Measurements from ENCODE around the gene MAGI2. TPM values are rescaled to one million over a fixed set of nuclear protein-coding genes. Genes with fewer than 3 reads are reported as not detected.

Gene MAGI2
- total and polyA plus RNA-seq, 2 of the 13 experiments (the other 11 are each of a cell fraction or from before 2014, with no cell fraction given), result 1.5 to 3.8 TPM

DNA sequence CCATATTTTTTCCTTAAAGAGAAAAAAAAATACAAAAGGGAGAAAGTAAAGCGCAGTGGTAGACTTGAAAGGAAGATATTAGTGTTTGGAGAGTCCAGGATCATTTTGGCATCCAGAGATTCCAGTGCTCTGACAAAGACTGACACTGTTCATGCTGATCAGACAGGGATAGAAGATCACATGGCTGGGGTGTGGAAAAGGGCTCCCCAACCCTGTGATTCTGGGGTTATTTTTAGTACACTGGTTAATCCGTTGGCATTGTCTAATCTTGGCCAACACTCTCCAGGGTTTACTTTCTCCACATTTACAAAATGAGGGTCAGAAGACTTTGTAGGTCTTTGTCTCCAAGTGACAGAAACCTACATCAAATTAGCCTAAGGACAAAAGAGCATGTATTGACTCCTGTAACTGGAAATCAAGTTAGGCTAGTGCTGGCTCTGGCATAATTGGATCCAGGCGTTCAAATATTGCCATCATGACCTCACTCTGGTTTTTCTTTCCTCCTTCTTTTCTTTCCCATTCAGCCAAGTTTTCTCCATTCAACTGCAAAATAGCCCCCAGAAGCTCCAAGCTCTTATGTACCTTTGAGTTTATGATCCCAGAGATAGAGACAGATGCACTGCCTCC lies 1473.3 kb downstream of the MAGI2 start:
- Histone ChIP-seq H3K27me3 (ENCODE audit: control insufficient read depth in 1 of 2, insufficient read depth in 2 of 2, low read length in 2 of 2) (peaks cover 0 to 3% of the 10 kb centered on the region in 2 experiments; a peak in 2 of 5 replicates), H4K20me1 (ENCODE audit: insufficient read depth, low read length) (no peaks in the 10 kb centered on the region), H2AFZ (ENCODE audit: low read length) (no peak overlapping the region), H3K9me3 (ENCODE audit: low read length) (no peaks in the 10 kb centered on the region), H3K9ac (ENCODE audit: insufficient read depth, low read depth, low read length) (no peak overlapping the region), H3K79me2 (ENCODE audit: insufficient read depth, low read length) (no peaks in the 10 kb centered on the region), H3K4me3 (replicated peaks in 1 of 3; ENCODE audit: insufficient read depth in 1 of 3, low read depth in 2 of 3, low read length in 3 of 3) (no peak overlapping the region), H3K36me3 (replicated peaks in 1 of 2; ENCODE audit: control insufficient read depth in 1 of 2, insufficient read depth in 2 of 2, low read length in 2 of 2) (no peaks in the 10 kb centered on the region), H3K4me1 (ENCODE audit: insufficient read depth, low read length) (no peaks in the 10 kb centered on the region), H3K4me2 (ENCODE audit: low read depth, low read length) (no peak overlapping the region), H3K27ac (ENCODE audit: extremely low read length, insufficient read depth, low read length) (no peak overlapping the region)
- 35% methylated on average over 2 of the region's 3 CpGs for WGBS (ENCODE audit: low lambda C conversion rate)
- ChIA-PET POLR2A (no interaction called here), CTCF (ENCODE audit: low intra/inter-chr PET ratio, low total read pairs) (no interaction called here)
- no peak for FAIRE-seq
- in situ Hi-C loops (cut with HindIII; ENCODE audit: extremely low pct_ligation_motif_present, low pct_unique_long_range_greater_than_20kb) (no loop called here), intact Hi-C loops (cut with micrococcal nuclease; ENCODE audit: unreplicated experiment) (no loop called here)
- no peak for DNase-seq (ENCODE audit: low spot score)
- no peak for ATAC-seq
- BruUV-seq (replicated peaks), result no TSS peak
- TF ChIP-seq GATAD1 (CRISPR knock-in tag; IDR thresholded peaks at IDR 0.05), result no peak
- TF ChIP-seq KMT2A (CRISPR knock-in tag; IDR thresholded peaks at IDR 0.05), result no peak
- no peak for TF ChIP-seq DR1 (CRISPR knock-in tag; IDR thresholded peaks at IDR 0.05)
- TF ChIP-seq ETV5 (CRISPR knock-in tag; IDR thresholded peaks at IDR 0.05; ENCODE audit: borderline replicate concordance), result no peak
- TF ChIP-seq, protein P1, sequence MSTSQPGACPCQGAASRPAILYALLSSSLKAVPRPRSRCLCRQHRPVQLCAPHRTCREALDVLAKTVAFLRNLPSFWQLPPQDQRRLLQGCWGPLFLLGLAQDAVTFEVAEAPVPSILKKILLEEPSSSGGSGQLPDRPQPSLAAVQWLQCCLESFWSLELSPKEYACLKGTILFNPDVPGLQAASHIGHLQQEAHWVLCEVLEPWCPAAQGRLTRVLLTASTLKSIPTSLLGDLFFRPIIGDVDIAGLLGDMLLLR (CRISPR knock-in tag; IDR thresholded peaks at IDR 0.05), result no peak
- TF ChIP-seq NBN (conservative IDR thresholded peaks at IDR 0.05), result no peak
- TF ChIP-seq MIER2 (CRISPR knock-in tag; IDR thresholded peaks at IDR 0.05), result no peak
- no peak for TF ChIP-seq KLF6 (CRISPR knock-in tag; IDR thresholded peaks at IDR 0.05)
- TF ChIP-seq AKAP8 (CRISPR knock-in tag; IDR thresholded peaks at IDR 0.05), result no peak
- no peak for TF ChIP-seq SP1 (IDR thresholded peaks at IDR 0.05)
- TF ChIP-seq SP1 (CRISPR knock-in tag; IDR thresholded peaks at IDR 0.05), result no peak
- TF ChIP-seq, protein P2, sequence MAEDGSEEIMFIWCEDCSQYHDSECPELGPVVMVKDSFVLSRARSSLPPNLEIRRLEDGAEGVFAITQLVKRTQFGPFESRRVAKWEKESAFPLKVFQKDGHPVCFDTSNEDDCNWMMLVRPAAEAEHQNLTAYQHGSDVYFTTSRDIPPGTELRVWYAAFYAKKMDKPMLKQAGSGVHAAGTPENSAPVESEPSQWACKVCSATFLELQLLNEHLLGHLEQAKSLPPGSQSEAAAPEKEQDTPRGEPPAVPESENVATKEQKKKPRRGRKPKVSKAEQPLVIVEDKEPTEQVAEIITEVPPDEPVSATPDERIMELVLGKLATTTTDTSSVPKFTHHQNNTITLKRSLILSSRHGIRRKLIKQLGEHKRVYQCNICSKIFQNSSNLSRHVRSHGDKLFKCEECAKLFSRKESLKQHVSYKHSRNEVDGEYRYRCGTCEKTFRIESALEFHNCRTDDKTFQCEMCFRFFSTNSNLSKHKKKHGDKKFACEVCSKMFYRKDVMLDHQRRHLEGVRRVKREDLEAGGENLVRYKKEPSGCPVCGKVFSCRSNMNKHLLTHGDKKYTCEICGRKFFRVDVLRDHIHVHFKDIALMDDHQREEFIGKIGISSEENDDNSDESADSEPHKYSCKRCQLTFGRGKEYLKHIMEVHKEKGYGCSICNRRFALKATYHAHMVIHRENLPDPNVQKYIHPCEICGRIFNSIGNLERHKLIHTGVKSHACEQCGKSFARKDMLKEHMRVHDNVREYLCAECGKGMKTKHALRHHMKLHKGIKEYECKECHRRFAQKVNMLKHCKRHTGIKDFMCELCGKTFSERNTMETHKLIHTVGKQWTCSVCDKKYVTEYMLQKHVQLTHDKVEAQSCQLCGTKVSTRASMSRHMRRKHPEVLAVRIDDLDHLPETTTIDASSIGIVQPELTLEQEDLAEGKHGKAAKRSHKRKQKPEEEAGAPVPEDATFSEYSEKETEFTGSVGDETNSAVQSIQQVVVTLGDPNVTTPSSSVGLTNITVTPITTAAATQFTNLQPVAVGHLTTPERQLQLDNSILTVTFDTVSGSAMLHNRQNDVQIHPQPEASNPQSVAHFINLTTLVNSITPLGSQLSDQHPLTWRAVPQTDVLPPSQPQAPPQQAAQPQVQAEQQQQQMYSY (CRISPR knock-in tag; IDR thresholded peaks at IDR 0.05), result no peak
- TF ChIP-seq ZNF264 (CRISPR knock-in tag; IDR thresholded peaks at IDR 0.05), result no peak
- TF ChIP-seq PRMT3 (CRISPR knock-in tag; IDR thresholded peaks at IDR 0.05; ENCODE audit: borderline replicate concordance, low read depth), result no peak
- TF ChIP-seq, protein P3, sequence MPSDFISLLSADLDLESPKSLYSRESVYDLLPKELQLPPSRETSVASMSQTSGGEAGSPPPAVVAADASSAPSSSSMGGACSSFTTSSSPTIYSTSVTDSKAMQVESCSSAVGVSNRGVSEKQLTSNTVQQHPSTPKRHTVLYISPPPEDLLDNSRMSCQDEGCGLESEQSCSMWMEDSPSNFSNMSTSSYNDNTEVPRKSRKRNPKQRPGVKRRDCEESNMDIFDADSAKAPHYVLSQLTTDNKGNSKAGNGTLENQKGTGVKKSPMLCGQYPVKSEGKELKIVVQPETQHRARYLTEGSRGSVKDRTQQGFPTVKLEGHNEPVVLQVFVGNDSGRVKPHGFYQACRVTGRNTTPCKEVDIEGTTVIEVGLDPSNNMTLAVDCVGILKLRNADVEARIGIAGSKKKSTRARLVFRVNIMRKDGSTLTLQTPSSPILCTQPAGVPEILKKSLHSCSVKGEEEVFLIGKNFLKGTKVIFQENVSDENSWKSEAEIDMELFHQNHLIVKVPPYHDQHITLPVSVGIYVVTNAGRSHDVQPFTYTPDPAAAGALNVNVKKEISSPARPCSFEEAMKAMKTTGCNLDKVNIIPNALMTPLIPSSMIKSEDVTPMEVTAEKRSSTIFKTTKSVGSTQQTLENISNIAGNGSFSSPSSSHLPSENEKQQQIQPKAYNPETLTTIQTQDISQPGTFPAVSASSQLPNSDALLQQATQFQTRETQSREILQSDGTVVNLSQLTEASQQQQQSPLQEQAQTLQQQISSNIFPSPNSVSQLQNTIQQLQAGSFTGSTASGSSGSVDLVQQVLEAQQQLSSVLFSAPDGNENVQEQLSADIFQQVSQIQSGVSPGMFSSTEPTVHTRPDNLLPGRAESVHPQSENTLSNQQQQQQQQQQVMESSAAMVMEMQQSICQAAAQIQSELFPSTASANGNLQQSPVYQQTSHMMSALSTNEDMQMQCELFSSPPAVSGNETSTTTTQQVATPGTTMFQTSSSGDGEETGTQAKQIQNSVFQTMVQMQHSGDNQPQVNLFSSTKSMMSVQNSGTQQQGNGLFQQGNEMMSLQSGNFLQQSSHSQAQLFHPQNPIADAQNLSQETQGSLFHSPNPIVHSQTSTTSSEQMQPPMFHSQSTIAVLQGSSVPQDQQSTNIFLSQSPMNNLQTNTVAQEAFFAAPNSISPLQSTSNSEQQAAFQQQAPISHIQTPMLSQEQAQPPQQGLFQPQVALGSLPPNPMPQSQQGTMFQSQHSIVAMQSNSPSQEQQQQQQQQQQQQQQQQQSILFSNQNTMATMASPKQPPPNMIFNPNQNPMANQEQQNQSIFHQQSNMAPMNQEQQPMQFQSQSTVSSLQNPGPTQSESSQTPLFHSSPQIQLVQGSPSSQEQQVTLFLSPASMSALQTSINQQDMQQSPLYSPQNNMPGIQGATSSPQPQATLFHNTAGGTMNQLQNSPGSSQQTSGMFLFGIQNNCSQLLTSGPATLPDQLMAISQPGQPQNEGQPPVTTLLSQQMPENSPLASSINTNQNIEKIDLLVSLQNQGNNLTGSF (CRISPR knock-in tag; IDR thresholded peaks at IDR 0.05), result no peak
